OCI-LY7 (cell line): ENCODE measurements around the gene ACER3. TPM values are rescaled to one million over a fixed set of nuclear protein-coding genes. Genes with fewer than 3 reads are reported as not detected.

ENCODE experiments used
- BruUV-seq: library from RNA; stranded (reverse); fragments of 400-500 nt; replicated peaks from 2 replicates; lab custom pipeline; 2021; lab: Mats Ljungman, UMichigan
- CTCF ChIA-PET: fragments of 300-600 bp; sonication (Branson Sonifier 250); formaldehyde crosslinking; loops from one replicate; lab custom pipeline; 2022; ENCODE audit warnings: antibody characterized with exemption; ENCODE audit not compliant: unreplicated experiment; lab: Charles Lee
- POLR2A ChIA-PET: fragments of 300-600 bp; sonication (Branson Sonifier 250); formaldehyde crosslinking; loops from one replicate; lab custom pipeline; 2022; ENCODE audit warnings: antibody characterized with exemption; lab: Charles Lee
- DNase-seq: peaks from one replicate; pipeline ENCODE4 v3.0.0-alpha.2; 2015; ENCODE audit warnings: low spot score
- H2AFZ ChIP-seq: fragments of 200-600 bp; sonication (generic), shearing (Covaris generic); 2 replicates; pipeline ENCODE4 v1.6.1; 2014; ENCODE audit warnings: mild to moderate bottlenecking, antibody characterized with exemption, low read length, moderate library complexity
- H3K27ac ChIP-seq: fragments of 200-600 bp; sonication (generic); 2 replicates; pipeline ENCODE4 v1.5.1; 2014; ENCODE audit warnings: mixed run types, low read depth, mild to moderate bottlenecking, moderate library complexity, low read length, inconsistent platforms; ENCODE audit not compliant: poor library complexity, severe bottlenecking
- H3K36me3 ChIP-seq: fragments of 200-600 bp; sonication (generic); 2 replicates; pipeline ENCODE4 v1.6.1; 2014; ENCODE audit warnings: mild to moderate bottlenecking, antibody characterized with exemption, low read length, moderate library complexity, mixed read lengths; ENCODE audit not compliant: insufficient read depth
- H3K4me1 ChIP-seq: fragments of 200-600 bp; sonication (generic); 2 replicates; pipeline ENCODE4 v1.5.1; 2014; ENCODE audit warnings: mild to moderate bottlenecking, low read length; ENCODE audit not compliant: insufficient read depth, poor library complexity, severe bottlenecking
- H3K4me2 ChIP-seq: fragments of 200-600 bp; sonication (generic); 2 replicates; pipeline ENCODE4 v1.6.1; 2014; ENCODE audit warnings: mild to moderate bottlenecking, low read length
- H3K4me3 ChIP-seq: fragments of 200-600 bp; sonication (generic); 2 replicates; pipeline ENCODE4 v1.5.1; 2014; ENCODE audit warnings: mild to moderate bottlenecking, low read depth, low read length; ENCODE audit not compliant: poor library complexity, severe bottlenecking
- H3K79me2 ChIP-seq: fragments of 200-600 bp; sonication (generic); 2 replicates; pipeline ENCODE4 v1.6.1; 2016; ENCODE audit warnings: low read depth, mild to moderate bottlenecking, low read length, moderate library complexity, mixed read lengths; ENCODE audit not compliant: insufficient read depth
- H3K9me2 ChIP-seq: fragments of 200-600 bp; sonication (generic); 2 replicates; pipeline ENCODE4 v1.6.1; 2016; ENCODE audit warnings: mild to moderate bottlenecking, low read length, mixed read lengths; ENCODE audit not compliant: insufficient read depth
- H3K9me3 ChIP-seq: fragments of 200-600 bp; sonication (generic); 2 replicates; pipeline ENCODE4 v1.6.1; 2014; ENCODE audit warnings: mild to moderate bottlenecking, mixed run types, low read length, mixed read lengths
- H4K20me1 ChIP-seq: fragments of 200-600 bp; sonication (generic); 2 replicates; pipeline ENCODE4 v1.6.1; 2014; ENCODE audit warnings: mild to moderate bottlenecking, antibody characterized with exemption, low read length, moderate library complexity, mixed read lengths; ENCODE audit not compliant: insufficient read depth
- CTCF ChIP-seq: fragments of 200-600 bp; sonication (generic); conservative IDR thresholded peaks from 2 replicates; pipeline ENCODE4 v1.5.1; 2014; ENCODE audit warnings: mild to moderate bottlenecking, antibody characterized with exemption, low read length, moderate library complexity, mixed read lengths
- EZH2phosphoT487 ChIP-seq: fragments of 200-600 bp; sonication (generic); IDR thresholded peaks from 2 replicates; pipeline ENCODE4 v1.6.1; 2018; ENCODE audit warnings: low read depth, borderline replicate concordance, mild to moderate bottlenecking, mixed run types, antibody characterized with exemption, low read length, moderate library complexity, mixed read lengths
- intact Hi-C: fragments of 100-400 bp; cut with micrococcal nuclease; formaldehyde crosslinking; loops from one replicate; pipeline ENCODE4 v1.10.0; 2022; ENCODE audit not compliant: unreplicated experiment
- total RNA-seq, 2 experiments: library from RNA; depleted of rRNA in 1 of 2; stranded (reverse); fragments of >200 nt in 1 of 2; shearing (Covaris generic) in 1 of 2; gene quantifications; 2 replicates each; pipeline ENCODE4 v1.2.3, GENCODE V29; 2014 to 2022

Gene ACER3
- total RNA-seq, 2 experiments from 2014 or later: 3.0 to 12.2 TPM

DNA sequence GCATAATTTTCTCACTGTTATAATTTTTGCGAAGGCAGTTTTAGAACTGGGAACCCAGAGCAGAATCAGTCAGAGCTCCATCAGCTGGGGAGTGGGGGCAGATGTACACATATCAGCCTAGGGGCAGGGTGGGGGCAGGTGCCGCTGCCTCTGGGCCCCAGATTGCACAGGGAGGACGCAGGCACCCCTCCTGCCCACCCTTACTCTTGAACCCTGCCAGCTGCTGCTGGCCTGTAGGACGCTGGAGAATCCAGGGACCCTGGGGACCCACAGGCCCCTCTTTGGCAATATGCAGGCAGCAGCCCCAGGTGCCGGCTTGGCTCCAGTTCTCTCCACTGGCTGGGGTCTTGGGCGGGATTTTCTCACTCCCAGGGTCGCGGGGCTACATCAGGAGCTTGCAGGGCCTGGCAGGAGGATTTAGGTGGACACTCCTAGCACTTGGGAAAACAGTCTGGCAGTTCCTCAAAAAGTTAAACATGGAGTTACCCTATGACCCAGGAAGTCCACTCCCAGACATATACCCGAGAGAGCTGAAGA, 197.3 kb downstream of the ACER3 start:
- Histone ChIP-seq H3K4me3 (no peak overlapping the region), H3K9me2 (no peaks in the 10 kb centered on the region), H3K27ac (no peak overlapping the region), H3K9me3 (no peaks in the 10 kb centered on the region), H3K36me3 (no peaks in the 10 kb centered on the region), H4K20me1 (no peaks in the 10 kb centered on the region), H3K4me1 (no peaks in the 10 kb centered on the region), H3K4me2 (no peak overlapping the region), H2AFZ (no peak overlapping the region), H3K79me2 (no peaks in the 10 kb centered on the region)
- POLR2A ChIA-PET: no interaction called here
- no peak for DNase-seq
- CTCF ChIA-PET: no interaction called here
- intact Hi-C loops: no loop called here
- no peak for TF ChIP-seq CTCF
- TF ChIP-seq EZH2phosphoT487: no peak
- no TSS peak for BruUV-seq

- Histone ChIP-seq H3K4me2 (no peak overlapping the region), H3K36me3 (no peaks in the 10 kb centered on the region), H3K79me2 (no peaks in the 10 kb centered on the region), H3K9me3 (no peaks in the 10 kb centered on the region), H4K20me1 (no peaks in the 10 kb centered on the region), H3K9me2 (no peaks in the 10 kb centered on the region), H3K4me1 (no peaks in the 10 kb centered on the region), H3K4me3 (no peak overlapping the region), H3K27ac (no peak overlapping the region), H2AFZ (no peak overlapping the region)
- POLR2A ChIA-PET: no interaction called here
- DNase-seq: no peak
- no TSS peak for BruUV-seq
- TF ChIP-seq EZH2phosphoT487 (no peak), CTCF (no peak)
- intact Hi-C loops: no loop called here
- CTCF ChIA-PET: no interaction called here
These were observed 198.2 kb downstream of the ACER3 start for GRCh38 chr11:77058900-77059299.

DNA sequence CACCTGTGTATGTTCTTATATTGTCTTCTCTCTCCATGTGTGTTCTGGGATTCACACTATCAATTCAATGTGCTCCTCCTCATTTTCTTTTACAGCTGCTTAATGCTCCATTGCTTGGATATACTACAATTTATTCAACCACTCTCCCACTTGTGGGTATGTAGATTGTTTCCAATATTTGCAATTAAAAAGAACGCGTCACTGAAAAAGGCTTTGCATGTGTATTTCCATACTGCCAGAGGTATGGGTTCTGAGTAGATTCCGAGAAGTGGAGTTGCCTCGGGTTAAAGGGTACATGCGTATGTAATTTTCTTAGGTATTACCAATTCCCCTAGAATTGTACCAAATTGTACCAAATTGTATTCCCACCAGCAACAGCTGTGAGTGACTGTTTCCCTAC, 199.1 kb downstream of the ACER3 start:
- Histone ChIP-seq H3K4me2 (no peak overlapping the region), H3K79me2 (no peaks in the 10 kb centered on the region), H3K9me3 (no peaks in the 10 kb centered on the region), H3K9me2 (no peaks in the 10 kb centered on the region), H4K20me1 (no peaks in the 10 kb centered on the region), H3K27ac (no peak overlapping the region), H3K36me3 (no peaks in the 10 kb centered on the region), H3K4me3 (no peak overlapping the region), H2AFZ (no peak overlapping the region), H3K4me1 (no peaks in the 10 kb centered on the region)
- no peak for DNase-seq
- no peak for TF ChIP-seq EZH2phosphoT487
- no peak for TF ChIP-seq CTCF
- intact Hi-C loops: no loop called here
- CTCF ChIA-PET: no interaction called here
- BruUV-seq: no TSS peak
- POLR2A ChIA-PET: no interaction called here
